Ishikawa (cell line): Measurements from ENCODE around the gene ZNF700.

Experiments
- CEBPB ChIP-seq: IDR thresholded peaks from 2 replicates; pipeline ENCODE4 v1.6.1; 2012
- CREB1 ChIP-seq: IDR thresholded peaks from 2 replicates; pipeline ENCODE4 v1.6.1; 2012; ENCODE audit warnings: low read depth
- EGR1 ChIP-seq: IDR thresholded peaks from 2 replicates; pipeline ENCODE4 v1.6.1; 2012
- EP300 ChIP-seq: IDR thresholded peaks from 2 replicates; pipeline ENCODE4 v1.6.1; 2012; ENCODE audit warnings: borderline replicate concordance
- FOXM1 ChIP-seq: IDR thresholded peaks from 2 replicates; pipeline ENCODE4 v1.6.1; 2012; ENCODE audit warnings: low read depth, borderline replicate concordance
- MAX ChIP-seq: IDR thresholded peaks from 2 replicates; pipeline ENCODE4 v1.6.1; 2012
- NFIC ChIP-seq: IDR thresholded peaks from 2 replicates; pipeline ENCODE4 v1.6.1; 2012
- RAD21 ChIP-seq: IDR thresholded peaks from 2 replicates; pipeline ENCODE4 v1.6.1; 2012; ENCODE audit warnings: low read depth
- REST ChIP-seq: IDR thresholded peaks from 2 replicates; pipeline ENCODE4 v1.6.1; 2012; ENCODE audit warnings: low read depth, mild to moderate bottlenecking
- TAF1 ChIP-seq: IDR thresholded peaks from 2 replicates; pipeline ENCODE4 v1.6.1; 2012; ENCODE audit warnings: low read depth, mild to moderate bottlenecking
- TCF12 ChIP-seq: IDR thresholded peaks from 2 replicates; pipeline ENCODE4 v1.6.1; 2012; ENCODE audit warnings: low read depth
- TEAD4 ChIP-seq: IDR thresholded peaks from 2 replicates; pipeline ENCODE4 v1.6.1; 2012
- USF1 ChIP-seq: IDR thresholded peaks from 2 replicates; pipeline ENCODE4 v1.6.1; 2012
- YY1 ChIP-seq: IDR thresholded peaks from 2 replicates; pipeline ENCODE4 v1.6.1; 2012; ENCODE audit warnings: low read depth
- ZBTB7A ChIP-seq: IDR thresholded peaks from 2 replicates; pipeline ENCODE4 v1.6.1; 2012; ENCODE audit warnings: low read depth

ZNF700 gene

GRCh38 chr19:11978492-11979100 is 53.7 kb downstream of the ZNF700 start:
- TF ChIP-seq REST (no peak), ZBTB7A (no peak), TAF1 (no peak), USF1 (no peak), TCF12 (no peak), EGR1 (no peak), TEAD4 (no peak), RAD21 (no peak), CREB1 (no peak), FOXM1 (no peak), MAX (no peak), EP300 (no peak), CEBPB (no peak), NFIC (no peak), YY1 (no peak)

- TF ChIP-seq FOXM1 = no peak
- peak; percentile 43; the same call in 1 of the 2 replicates for TF ChIP-seq TCF12
- TF ChIP-seq USF1 = no peak
Observed at GRCh38 chr19:11979527-11979926, 54.6 kb downstream of the ZNF700 start.

- TF ChIP-seq NFIC (no peak), CREB1 (no peak), USF1 (no peak), TAF1 (no peak), CEBPB (no peak), FOXM1 (no peak), TEAD4 (no peak), YY1 (no peak), RAD21 (no peak), MAX (no peak), TCF12 (no peak), REST (no peak), ZBTB7A (no peak), EP300 (no peak)
Observed at GRCh38 chr19:11982526-11982925, 57.6 kb downstream of the ZNF700 start.

- TF ChIP-seq TAF1 = no peak
Observed at GRCh38 chr19:11984986-11985385, 60.1 kb downstream of the ZNF700 start.

GRCh38 chr19:11986754-11987153 is 61.8 kb downstream of the ZNF700 start:
- TF ChIP-seq EP300 = no peak
- no peak for TF ChIP-seq RAD21
- TF ChIP-seq TAF1 = no peak
- TF ChIP-seq FOXM1 = no peak
- no peak for TF ChIP-seq TEAD4
- TF ChIP-seq CREB1 = no peak
- no peak for TF ChIP-seq CEBPB
- TF ChIP-seq YY1 = no peak
- no peak for TF ChIP-seq ZBTB7A
- TF ChIP-seq REST = no peak
- no peak for TF ChIP-seq TCF12
- TF ChIP-seq MAX = no peak
- TF ChIP-seq NFIC = no peak
- no peak for TF ChIP-seq USF1
- TF ChIP-seq EGR1 = no peak
